A673 (cell line): ENCODE data around the gene NR2E1.

Source experiments
- EZH2 ChIP-seq: fragments of 200-600 bp; sonication (generic); IDR thresholded peaks from 2 replicates; pipeline ENCODE4 v1.6.1; 2017; ENCODE audit warnings: borderline replicate concordance, low read depth, mild to moderate bottlenecking, mixed read lengths, antibody characterized with exemption, low read length; ENCODE audit not compliant: poor library complexity, severe bottlenecking
- TF ChIP-seq, protein P1 (sequence below): fragments of 300-800, 200-600 bp; sonication (generic); conservative IDR thresholded peaks from 2 replicates; pipeline ENCODE4 v1.5.1; 2017; ENCODE audit warnings: low read depth, mild to moderate bottlenecking, antibody characterized with exemption, low read length, moderate library complexity, mixed read lengths

- no peak for TF ChIP-seq EZH2
- TF ChIP-seq, protein P1, sequence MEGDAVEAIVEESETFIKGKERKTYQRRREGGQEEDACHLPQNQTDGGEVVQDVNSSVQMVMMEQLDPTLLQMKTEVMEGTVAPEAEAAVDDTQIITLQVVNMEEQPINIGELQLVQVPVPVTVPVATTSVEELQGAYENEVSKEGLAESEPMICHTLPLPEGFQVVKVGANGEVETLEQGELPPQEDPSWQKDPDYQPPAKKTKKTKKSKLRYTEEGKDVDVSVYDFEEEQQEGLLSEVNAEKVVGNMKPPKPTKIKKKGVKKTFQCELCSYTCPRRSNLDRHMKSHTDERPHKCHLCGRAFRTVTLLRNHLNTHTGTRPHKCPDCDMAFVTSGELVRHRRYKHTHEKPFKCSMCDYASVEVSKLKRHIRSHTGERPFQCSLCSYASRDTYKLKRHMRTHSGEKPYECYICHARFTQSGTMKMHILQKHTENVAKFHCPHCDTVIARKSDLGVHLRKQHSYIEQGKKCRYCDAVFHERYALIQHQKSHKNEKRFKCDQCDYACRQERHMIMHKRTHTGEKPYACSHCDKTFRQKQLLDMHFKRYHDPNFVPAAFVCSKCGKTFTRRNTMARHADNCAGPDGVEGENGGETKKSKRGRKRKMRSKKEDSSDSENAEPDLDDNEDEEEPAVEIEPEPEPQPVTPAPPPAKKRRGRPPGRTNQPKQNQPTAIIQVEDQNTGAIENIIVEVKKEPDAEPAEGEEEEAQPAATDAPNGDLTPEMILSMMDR: no peak
These were observed 44.2 kb upstream of the NR2E1 start for GRCh38 chr6:108121612-108122011.
